ENCODE results near the gene IL1B.

The IL1B gene

DNA sequence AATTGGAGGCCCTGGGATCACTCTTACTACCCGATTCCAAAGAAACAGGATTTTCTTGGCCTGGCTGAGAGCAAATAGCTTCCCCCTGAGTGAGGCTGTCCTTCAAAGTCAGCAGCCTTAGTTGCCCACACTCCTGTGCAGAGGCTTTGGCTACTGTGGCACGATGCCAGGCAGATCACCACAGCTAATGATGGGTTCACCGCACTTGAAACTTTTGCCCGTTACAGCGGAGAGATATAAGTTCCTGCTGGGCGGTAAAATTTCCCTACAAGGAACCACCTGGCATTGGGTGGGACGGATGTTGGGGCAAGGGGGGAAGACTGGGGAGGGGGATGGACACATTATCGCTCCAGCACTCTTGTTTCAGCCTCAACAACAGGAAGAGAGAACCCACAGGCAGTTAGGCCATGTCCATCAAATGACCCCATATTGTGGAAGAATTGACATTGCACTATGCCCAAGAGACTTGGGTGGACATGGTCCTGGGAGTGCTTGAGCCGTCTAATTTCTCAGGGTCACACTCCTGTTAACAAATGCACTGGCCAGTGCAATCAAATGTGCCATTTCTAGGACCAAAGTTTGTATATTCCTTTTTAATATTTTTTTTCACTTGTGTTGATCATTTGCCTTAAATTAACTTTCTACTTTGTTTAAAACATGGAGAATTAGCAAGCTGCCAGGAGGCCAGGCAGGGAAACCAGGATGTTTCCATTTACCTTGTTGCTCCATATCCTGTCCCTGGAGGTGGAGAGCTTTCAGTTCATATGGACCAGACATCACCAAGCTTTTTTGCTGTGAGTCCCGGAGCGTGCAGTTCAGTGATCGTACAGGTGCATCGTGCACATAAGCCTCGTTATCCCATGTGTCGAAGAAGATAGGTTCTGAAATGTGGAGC lies 4.4 kb downstream of the IL1B start:
- in situ Hi-C loops (cut with HindIII; ENCODE audit: low pct_ligation_motif_present, low pct_unique_long_range_greater_than_20kb, low sequenced_read_pairs): no loop called here
- no peak for DNase-seq

DNA sequence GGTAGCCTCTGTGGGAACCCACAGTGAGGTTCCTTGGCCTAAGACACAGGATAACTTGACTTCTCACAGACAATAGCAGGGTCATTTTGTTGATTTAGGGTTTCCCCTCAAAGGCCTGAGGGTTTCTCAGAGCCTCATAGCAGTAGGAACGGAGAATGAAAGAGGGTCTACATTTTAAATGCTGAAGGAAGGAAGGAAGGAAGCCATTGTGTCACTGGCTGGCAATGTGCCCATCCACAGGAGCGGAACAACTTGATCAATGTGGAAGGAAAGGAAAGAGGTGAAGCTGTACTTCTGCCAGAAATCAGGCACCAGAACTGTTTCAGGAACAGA lies 5.1 kb downstream of the IL1B start:
- in situ Hi-C loops (cut with HindIII; ENCODE audit: low pct_ligation_motif_present, low pct_unique_long_range_greater_than_20kb, low sequenced_read_pairs): no loop called here

DNA sequence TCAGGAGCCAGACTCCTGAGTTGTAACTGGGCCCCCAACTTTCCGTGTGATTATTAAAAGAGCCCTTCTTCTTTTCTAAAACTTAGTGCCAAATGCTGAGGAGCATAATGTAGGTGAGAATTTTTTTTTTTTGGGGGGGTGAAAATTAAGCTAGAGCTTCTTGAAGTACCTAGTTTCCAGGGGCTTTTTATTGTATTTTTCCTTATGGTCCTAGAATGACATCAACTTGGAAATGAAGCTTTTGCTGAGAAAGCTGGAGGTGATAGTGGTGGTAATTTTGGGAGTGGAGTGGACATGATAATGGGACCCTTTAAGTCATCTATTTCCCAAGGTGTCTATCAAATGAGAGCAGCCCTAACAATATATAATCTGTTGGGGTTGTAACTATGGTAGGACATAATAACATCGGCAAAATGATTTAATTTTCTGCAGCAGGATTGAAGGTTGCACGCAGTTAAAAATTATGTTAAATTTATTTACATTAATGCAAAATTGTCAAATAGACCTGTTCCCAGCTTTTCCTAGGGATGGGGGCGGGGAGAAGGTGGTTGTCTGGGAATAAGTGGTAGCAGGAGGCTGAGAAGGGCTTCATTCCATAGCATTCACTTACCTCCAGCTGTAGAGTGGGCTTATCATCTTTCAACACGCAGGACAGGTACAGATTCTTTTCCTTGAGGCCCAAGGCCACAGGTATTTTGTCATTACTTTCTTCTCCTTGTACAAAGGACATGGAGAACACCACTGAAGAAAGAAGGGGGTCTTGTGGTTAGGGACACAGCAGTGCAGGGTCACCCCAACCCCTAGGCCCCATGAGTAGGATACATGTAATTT lies 5.7 kb downstream of the IL1B start:
- no peak for DNase-seq
- in situ Hi-C loops (cut with HindIII; ENCODE audit: low pct_ligation_motif_present, low pct_unique_long_range_greater_than_20kb, low sequenced_read_pairs): no loop called here

More for the DNA sequence above, 5.1 kb downstream of the IL1B start:
- no peak for DNase-seq

DNA sequence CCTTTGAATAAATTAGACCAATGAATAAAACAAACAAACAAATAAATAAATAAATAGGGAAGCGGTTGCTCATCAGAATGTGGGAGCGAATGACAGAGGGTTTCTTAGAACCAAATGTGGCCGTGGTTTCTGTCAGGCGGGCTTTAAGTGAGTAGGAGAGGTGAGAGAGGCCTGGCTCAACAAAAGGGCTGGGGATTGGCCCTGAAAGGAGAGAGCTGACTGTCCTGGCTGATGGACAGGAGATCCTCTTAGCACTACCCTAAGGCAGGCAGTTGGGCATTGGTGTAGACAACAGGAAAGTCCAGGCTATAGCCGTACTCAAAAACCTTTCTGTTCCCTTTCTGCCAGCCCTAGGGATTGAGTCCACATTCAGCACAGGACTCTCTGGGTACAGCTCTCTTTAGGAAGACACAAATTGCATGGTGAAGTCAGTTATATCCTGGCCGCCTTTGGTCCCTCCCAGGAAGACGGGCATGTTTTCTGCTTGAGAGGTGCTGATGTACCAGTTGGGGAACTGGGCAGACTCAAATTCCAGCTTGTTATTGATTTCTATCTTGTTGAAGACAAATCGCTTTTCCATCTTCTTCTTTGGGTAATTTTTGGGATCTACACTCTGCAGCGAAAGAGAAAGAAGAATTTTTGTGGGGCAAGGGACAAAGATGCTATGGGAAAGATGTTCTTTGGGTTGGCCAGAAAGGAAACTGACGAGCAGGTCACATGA lies 6.5 kb downstream of the IL1B start:
- DNase-seq: no peak
- in situ Hi-C loops (cut with HindIII; ENCODE audit: low pct_ligation_motif_present, low pct_unique_long_range_greater_than_20kb, low sequenced_read_pairs): no loop called here

DNA sequence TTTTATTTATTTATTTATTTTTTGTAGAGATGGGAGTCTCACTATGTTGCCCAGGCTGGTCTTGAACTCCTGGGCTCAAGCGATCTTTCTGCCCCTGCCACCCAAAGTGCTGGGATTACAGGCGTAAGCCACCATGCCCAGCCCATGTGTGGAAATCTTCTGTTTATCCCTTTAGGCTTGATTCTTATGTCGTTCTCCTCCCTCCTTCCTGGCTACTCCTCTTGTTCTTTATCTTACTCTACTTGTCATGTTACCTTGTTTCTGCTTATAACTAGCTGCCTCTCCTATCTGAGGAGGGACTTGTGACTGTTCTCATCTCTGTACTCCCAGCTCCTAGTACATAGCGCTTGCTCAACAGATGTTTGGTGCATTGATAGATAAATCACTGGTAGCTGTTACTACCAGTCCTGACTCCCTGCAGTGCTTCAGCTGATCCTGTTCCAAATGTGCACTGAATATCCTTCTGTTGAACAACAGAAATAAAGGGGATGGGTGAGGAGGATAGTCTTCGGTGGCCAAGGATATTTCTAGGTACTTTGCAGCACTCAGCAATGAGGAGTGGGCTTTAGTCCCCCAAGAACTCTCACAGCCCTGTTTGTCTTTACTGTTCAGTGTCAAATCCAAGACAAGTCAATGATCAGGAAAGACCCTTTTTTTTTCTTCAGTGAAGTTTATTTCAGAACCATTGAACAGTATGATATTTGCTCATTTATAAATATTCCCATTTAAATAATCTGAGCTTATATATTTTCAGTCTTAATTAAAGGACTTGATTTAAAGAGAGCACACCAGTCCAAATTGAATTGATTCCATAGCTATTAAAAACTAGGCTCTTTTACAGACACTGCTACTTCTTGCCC lies 7.2 kb downstream of the IL1B start:
- in situ Hi-C loops (cut with HindIII; ENCODE audit: low pct_ligation_motif_present, low pct_unique_long_range_greater_than_20kb, low sequenced_read_pairs): no loop called here
- DNase-seq: no peak

DNA sequence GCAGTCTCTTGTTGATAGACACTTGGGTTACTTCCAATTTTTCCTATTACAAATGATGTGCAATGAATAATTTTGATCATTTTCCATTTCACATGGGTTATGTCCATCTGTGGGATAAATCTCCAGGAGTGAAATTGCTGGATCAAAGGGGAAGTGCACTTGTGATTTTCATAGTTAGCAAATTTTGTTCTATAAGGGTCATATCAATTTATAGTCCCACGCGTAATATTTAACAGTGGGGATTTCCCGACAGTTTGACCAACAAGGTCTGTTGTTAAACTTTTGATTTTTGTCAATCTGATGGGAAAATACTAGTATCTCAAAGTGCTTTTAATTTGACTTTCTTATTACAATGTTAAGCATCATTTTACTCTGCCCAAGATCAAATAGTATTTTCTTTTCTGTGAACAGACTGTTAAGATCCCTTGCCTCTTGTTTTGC lies 8.3 kb downstream of the IL1B start:
- DNase-seq: no peak
- in situ Hi-C loops (cut with HindIII; ENCODE audit: low pct_ligation_motif_present, low pct_unique_long_range_greater_than_20kb, low sequenced_read_pairs): no loop called here

DNA sequence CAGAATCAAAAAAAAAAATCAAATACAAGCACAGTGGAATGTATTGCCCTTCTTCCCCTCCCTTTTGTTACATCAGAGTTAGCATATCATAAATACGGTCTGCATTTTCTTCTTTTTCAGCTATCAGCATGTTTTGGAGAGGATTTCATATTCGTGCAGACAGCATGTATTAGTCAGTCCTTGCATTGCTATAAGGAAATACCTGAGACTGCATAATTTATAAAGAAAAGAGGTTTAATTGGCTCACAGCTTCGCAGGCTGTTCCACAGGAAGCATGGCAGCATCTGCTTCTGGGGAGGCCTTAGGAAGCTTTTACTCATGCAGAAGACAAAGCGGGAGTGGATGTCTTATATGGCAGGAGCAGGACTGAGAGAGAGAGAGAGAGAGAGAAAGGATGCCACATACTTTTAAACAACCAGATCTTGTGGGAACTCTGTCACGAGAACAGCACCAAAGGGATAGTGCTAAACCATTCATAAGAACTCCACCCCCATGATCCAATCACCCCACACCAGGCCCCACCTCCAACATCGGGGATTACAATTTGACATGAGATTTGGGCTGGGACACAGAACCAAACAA lies 8.9 kb downstream of the IL1B start:
- no peak for DNase-seq
- in situ Hi-C loops (cut with HindIII; ENCODE audit: low pct_ligation_motif_present, low pct_unique_long_range_greater_than_20kb, low sequenced_read_pairs): no loop called here

DNA sequence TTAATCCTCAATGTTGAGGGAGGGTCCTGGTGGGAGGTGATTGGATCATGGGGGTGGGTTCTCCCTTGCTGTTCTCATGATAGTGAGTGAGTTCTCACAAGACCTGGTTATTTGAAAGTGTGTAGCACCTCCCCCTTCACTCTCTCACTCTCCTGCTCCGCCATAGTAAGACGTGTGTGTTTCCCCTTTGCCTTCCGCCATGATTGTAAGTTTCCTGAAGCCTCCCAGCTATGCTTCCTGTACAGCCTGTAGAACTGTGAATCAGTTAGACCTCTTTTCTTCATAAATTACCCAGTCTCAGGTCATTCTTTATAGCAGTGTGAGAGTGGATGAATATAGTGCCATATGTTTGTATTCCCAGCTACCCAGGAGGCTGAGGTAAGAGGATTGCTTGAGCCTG lies 9.6 kb downstream of the IL1B start:
- no peak for DNase-seq
- in situ Hi-C loops (cut with HindIII; ENCODE audit: low pct_ligation_motif_present, low pct_unique_long_range_greater_than_20kb, low sequenced_read_pairs): no loop called here

DNA sequence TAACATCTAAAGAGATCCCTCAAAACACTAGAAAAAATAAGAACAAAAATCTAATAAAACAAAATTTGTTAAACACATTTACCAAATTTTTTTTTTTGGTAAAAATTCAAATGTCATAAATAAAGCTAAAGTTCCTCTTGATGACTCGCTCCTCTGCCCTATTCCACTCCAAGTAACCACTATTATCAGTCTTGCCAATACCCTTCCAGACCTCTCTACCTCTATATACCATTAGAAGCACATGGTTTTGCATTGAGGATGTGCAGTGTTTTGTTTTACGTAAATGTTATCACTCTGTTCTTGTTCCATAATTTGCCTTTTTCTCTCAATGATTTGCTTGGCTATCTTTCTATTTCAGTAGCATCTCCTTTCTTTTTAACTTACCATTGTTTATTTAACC lies 10.9 kb downstream of the IL1B start:
- in situ Hi-C loops (cut with HindIII; ENCODE audit: low pct_ligation_motif_present, low pct_unique_long_range_greater_than_20kb, low sequenced_read_pairs): no loop called here

DNA sequence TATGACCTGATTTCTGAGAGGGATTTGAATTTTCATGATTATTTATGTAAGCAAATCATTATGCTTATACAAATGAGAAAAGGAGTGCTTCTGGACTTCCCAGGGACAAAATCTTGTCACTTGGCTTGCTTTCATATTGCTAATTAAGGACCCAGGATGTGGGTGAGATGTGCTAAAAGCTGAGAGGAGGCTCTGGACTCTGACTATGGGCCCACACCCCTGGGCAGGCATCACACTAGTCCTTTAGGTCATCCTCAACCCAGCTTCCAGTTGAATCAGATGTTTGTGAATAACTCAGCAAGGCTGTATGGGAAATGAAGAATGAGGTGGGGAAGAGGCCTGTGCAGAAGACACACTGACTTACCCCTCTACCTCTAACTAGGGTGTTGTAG lies 11.9 kb downstream of the IL1B start:
- DNase-seq: no peak
- in situ Hi-C loops (cut with HindIII; ENCODE audit: low pct_ligation_motif_present, low pct_unique_long_range_greater_than_20kb, low sequenced_read_pairs): no loop called here

More for the DNA sequence above, 10.9 kb downstream of the IL1B start:
- no peak for DNase-seq

DNA sequence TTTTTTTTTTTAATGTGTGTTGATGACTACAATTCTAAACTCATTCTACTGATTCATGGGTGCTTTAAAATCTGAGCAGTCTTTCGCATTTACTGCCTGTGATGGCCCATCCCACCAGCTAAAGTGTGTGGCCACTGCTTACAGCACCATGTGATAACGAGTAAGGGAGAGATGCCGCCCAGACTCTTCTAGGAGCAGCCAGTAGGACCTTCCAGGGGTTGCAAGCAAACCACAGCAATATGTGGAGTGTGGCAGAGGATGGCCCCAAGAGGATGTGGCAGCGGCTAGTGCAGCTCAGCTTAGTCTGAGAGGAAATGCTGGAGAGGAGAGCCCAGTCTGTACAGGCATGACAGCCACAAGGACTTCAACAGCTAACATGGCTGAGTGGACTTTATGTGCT lies 14.9 kb downstream of the IL1B start:
- in situ Hi-C loops (cut with HindIII; ENCODE audit: low pct_ligation_motif_present, low pct_unique_long_range_greater_than_20kb, low sequenced_read_pairs): no loop called here
- DNase-seq: no peak

DNA sequence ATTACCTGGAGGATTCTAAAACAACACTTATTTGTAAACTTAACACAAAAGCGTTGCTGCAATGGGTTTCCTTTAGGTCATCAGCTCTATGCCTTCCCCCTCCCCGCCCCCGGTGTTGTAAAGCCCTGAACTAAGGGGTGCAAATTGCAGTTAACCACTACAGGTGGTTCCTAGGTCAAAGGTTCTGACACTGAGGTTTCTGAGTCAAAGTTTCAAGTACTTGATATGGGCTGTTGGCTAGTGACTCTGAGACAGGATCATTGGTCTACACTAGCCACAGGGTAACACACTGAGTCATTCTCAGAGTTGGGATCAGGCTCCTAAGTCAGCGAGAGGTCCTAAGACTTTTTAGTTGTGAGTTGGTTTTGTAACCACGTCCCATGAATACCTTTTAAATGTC lies 15.4 kb downstream of the IL1B start:
- DNase-seq: no peak
- in situ Hi-C loops (cut with HindIII; ENCODE audit: low pct_ligation_motif_present, low pct_unique_long_range_greater_than_20kb, low sequenced_read_pairs): no loop called here

DNA sequence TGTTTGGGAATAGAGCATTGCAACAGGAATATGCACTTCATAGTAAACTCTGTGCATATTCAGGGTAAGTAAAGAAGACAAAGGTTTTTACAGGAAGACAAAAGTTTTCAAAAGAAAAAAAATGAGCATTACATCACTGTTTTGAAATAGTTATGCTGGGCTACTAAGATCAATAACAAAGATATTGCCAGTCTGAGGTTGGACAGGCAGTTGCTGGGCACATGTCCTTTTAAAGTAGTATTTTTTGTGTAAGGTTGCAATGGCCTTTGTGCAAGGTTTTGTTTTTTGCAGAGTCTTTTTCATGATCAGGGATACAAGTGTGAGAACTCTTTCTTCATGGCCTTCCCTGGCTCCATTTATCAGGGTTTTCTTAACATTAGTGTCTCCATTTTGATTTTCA lies 16.2 kb downstream of the IL1B start:
- DNase-seq: no peak
- in situ Hi-C loops (cut with HindIII; ENCODE audit: low pct_ligation_motif_present, low pct_unique_long_range_greater_than_20kb, low sequenced_read_pairs): no loop called here

DNA sequence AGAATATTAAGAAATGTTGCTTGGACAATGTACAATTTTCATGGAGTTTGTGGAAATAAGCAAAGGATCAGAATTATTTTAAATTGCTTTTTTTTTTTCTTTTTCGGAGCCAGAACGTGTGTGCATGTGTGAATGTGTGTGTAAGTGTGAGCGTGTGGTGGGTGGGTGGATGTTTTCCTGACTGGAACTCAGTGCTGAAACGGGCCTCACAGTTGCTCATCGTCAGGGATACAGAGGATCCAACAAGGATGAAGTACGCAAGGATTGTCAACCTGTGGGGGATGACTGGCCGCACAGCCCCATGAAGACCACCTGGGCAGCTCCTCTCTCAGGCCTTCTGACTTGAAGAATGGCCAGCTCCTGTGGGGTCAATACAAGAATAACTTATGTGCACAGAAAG lies 17.5 kb downstream of the IL1B start:
- in situ Hi-C loops (cut with HindIII; ENCODE audit: low pct_ligation_motif_present, low pct_unique_long_range_greater_than_20kb, low sequenced_read_pairs): no loop called here
- no peak for DNase-seq

DNA sequence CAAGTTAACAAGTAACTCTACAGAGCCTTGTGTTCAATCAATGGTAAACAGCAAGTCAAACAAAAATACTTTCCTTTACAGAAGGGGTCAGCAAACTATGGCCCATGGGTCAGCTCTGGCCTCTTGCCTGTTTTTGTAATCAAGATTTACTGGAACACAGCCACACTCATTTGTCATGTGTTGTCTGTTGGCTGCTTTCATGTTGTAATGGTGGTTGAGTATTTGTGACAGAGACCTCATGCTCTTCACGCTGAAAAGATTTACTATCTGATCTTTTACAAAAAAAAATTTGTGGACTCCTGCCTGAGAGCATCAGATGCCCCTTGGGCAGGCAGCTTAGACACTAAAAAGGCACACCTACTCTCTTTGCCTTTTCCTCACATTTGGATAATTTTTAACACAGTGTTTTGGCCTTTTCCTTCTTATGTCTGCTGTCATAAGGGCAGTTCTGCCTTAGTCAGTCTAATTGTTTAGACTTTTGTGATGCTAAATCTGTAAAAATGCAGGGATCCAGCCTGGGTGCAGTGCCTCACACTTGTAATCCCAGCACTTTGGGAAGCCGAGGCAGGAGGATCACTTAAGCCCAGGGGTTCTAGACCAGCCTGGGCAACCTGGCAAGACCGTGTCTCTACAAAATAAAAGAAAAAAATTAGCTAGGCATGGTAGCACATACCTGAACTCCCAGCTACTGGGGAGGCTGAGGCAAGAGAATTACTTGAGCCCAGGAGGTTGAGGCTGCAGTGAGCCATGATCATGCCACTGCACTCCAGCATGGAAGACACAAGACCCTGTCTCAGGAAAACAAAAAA lies 18.3 kb downstream of the IL1B start:
- no peak for DNase-seq
- in situ Hi-C loops (cut with HindIII; ENCODE audit: low pct_ligation_motif_present, low pct_unique_long_range_greater_than_20kb, low sequenced_read_pairs): no loop called here

DNA sequence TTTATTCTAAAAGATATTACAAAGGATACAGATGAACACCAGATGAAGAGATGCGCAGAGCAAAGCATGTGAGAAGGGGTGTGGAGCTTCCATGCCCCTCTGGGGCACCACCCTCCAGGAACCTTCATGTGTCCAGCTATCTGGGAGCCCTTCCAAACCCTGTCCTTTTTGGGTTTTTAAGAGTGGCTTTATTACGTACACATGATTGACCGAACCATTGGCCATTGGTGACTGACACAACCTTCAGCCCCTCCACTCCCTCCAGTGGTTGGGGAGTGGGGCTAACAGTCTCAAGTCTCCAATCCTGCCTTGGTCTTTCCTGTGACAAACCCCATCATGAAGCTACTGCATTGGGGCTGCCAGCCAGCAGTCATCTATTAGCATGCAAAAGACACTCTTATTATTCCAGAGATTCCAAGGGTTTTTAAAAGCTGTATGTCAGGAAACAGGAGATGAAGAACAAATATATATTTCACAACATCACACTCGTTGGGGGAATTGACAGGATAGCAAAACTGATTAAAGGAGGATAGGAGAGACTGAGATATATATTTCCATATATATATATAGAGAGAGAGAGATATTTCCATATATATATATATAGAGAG lies 19.4 kb downstream of the IL1B start:
- in situ Hi-C loops (cut with HindIII; ENCODE audit: low pct_ligation_motif_present, low pct_unique_long_range_greater_than_20kb, low sequenced_read_pairs): no loop called here
- no peak for DNase-seq

DNA sequence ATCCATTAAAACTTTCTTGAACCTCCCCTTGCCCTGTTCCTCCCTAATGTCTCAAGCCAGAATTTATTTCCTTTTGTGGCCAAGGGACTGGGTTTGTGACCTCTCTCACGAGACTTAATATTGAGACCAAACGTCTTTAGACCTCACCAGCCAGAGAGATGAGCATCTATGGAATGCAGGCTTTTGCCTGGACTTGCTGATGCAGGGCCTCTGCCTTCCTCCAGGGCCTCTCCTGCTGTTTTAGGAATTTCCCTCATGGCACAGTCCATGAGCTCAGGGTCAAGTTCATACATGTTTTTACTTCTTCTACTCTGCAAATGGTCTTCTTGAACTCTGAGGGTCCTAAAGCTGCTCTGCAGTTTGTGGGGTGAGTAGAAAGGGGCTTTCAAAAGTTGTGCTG lies 22.3 kb downstream of the IL1B start:
- DNase-seq: peak; percentile 22
- in situ Hi-C loops (cut with HindIII; ENCODE audit: low pct_ligation_motif_present, low pct_unique_long_range_greater_than_20kb, low sequenced_read_pairs): no loop called here

All from ACHN (cell line).